Panc1 (cell line): ENCODE data around the gene XIAP.

ENCODE experiments used
- POLR2AphosphoS5 ChIP-seq: IDR thresholded peaks from 2 replicates; pipeline ENCODE4 v1.6.1; 2012; ENCODE audit warnings: mild to moderate bottlenecking, low read depth, low read length, moderate library complexity
- TCF7L2 ChIP-seq: IDR thresholded peaks from 2 replicates; pipeline ENCODE4 v1.6.1; 2011; ENCODE audit warnings: mild to moderate bottlenecking, low read depth, low read length, inconsistent platforms
- TF ChIP-seq, protein P1 (sequence below): fragments of 450-650 bp; IDR thresholded peaks from 2 replicates; pipeline ENCODE4 v1.5.1; 2017; ENCODE audit warnings: mild to moderate bottlenecking
- TF ChIP-seq, protein P2 (sequence below), 2 experiments: IDR thresholded peaks; 2 replicates each; pipeline ENCODE4 v1.6.1; 2011 to 2012; ENCODE audit warnings: low read depth in 2 of 2, control low read depth in 1 of 2, low read length in 1 of 2, mild to moderate bottlenecking in 1 of 2, moderate library complexity in 1 of 2; ENCODE audit not compliant: insufficient read depth in 1 of 2

- TF ChIP-seq, protein P1, sequence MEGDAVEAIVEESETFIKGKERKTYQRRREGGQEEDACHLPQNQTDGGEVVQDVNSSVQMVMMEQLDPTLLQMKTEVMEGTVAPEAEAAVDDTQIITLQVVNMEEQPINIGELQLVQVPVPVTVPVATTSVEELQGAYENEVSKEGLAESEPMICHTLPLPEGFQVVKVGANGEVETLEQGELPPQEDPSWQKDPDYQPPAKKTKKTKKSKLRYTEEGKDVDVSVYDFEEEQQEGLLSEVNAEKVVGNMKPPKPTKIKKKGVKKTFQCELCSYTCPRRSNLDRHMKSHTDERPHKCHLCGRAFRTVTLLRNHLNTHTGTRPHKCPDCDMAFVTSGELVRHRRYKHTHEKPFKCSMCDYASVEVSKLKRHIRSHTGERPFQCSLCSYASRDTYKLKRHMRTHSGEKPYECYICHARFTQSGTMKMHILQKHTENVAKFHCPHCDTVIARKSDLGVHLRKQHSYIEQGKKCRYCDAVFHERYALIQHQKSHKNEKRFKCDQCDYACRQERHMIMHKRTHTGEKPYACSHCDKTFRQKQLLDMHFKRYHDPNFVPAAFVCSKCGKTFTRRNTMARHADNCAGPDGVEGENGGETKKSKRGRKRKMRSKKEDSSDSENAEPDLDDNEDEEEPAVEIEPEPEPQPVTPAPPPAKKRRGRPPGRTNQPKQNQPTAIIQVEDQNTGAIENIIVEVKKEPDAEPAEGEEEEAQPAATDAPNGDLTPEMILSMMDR: no peak
- TF ChIP-seq, protein P2, sequence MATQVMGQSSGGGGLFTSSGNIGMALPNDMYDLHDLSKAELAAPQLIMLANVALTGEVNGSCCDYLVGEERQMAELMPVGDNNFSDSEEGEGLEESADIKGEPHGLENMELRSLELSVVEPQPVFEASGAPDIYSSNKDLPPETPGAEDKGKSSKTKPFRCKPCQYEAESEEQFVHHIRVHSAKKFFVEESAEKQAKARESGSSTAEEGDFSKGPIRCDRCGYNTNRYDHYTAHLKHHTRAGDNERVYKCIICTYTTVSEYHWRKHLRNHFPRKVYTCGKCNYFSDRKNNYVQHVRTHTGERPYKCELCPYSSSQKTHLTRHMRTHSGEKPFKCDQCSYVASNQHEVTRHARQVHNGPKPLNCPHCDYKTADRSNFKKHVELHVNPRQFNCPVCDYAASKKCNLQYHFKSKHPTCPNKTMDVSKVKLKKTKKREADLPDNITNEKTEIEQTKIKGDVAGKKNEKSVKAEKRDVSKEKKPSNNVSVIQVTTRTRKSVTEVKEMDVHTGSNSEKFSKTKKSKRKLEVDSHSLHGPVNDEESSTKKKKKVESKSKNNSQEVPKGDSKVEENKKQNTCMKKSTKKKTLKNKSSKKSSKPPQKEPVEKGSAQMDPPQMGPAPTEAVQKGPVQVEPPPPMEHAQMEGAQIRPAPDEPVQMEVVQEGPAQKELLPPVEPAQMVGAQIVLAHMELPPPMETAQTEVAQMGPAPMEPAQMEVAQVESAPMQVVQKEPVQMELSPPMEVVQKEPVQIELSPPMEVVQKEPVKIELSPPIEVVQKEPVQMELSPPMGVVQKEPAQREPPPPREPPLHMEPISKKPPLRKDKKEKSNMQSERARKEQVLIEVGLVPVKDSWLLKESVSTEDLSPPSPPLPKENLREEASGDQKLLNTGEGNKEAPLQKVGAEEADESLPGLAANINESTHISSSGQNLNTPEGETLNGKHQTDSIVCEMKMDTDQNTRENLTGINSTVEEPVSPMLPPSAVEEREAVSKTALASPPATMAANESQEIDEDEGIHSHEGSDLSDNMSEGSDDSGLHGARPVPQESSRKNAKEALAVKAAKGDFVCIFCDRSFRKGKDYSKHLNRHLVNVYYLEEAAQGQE (IDR thresholded peaks at IDR 0.05; ENCODE audit: insufficient read depth in 1 of 2, low read depth in 2 of 2, low read length in 1 of 2): no peak
- no peak for TF ChIP-seq POLR2AphosphoS5
- no peak for TF ChIP-seq TCF7L2
Measured at GRCh38 chrX:123878252-123878721, 18.4 kb downstream of the XIAP start.
